Measurements from ENCODE around the gene ASB5. TPM values are rescaled to one million over a fixed set of nuclear protein-coding genes. Genes with fewer than 3 reads are reported as not detected.

Gene ASB5
- polyA plus RNA-seq, 3 donors, result not detected

- no CpG with 5 or more reads among the region's 4 CpGs for WGBS (ENCODE audit: insufficient coverage)
- H3K36me3 Mint-ChIP-seq, result no peaks in the 10 kb centered on the region
These were observed 30.2 kb downstream of the ASB5 start for GRCh38 chr4:176238826-176239225.

DNA sequence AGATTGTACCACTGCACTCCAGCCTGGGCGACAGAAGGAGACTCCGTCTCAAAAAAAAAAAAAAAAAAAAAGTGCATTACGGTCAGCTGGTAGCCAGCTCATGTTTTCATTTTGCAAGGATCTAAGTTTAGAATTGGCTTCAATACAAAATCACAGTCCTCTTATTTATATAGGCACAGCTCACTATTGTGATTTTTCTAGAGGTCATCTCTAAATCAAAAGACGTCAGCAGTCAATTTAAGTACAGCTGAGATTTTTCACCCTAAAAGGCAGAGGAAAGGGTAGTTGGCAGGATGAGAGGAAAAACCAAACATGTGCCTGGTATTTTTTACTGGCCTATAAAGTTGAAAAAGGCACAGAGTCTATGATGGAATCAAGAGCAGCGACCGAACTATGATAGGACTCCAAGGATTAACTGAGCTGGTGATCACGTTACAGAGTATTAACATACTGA lies 30.8 kb downstream of the ASB5 start:
- Histone ChIP-seq H3K79me2 (ENCODE audit: insufficient read depth, low read length) (no peaks in the 10 kb centered on the region), H3K9ac (ENCODE audit: insufficient read depth, low read length, poor library complexity, severe bottlenecking) (no peak overlapping the region), H3K4me1 (ENCODE audit: control insufficient read depth in 1 of 2, insufficient read depth in 2 of 2, low read length in 2 of 2) (no peaks in the 10 kb centered on the region), H3K27ac (ENCODE audit: low read depth in 1 of 2, low read length in 2 of 2) (no peak overlapping the region), H3K4me3 (replicated peaks in 1 of 3; ENCODE audit: low read depth in 2 of 3, low read length in 3 of 3) (no peak overlapping the region), H3K4me2 (replicated peaks; ENCODE audit: extremely low read depth, low read length, poor library complexity, severe bottlenecking) (no peak overlapping the region), H3K9me3 (replicated peaks in 1 of 2; ENCODE audit: control insufficient read depth in 1 of 2, insufficient read depth in 1 of 2, low read length in 2 of 2) (no peaks in the 10 kb centered on the region), H3K27me3 (ENCODE audit: control insufficient read depth in 2 of 2, insufficient read depth in 2 of 2, low read length in 2 of 2) (no peaks in the 10 kb centered on the region), H3K36me3 (replicated peaks in 1 of 2; ENCODE audit: control insufficient read depth in 1 of 2, insufficient read depth in 2 of 2, low read length in 2 of 2) (no peaks in the 10 kb centered on the region), H2AFZ (ENCODE audit: insufficient read depth, low read depth, low read length, poor library complexity, severe bottlenecking) (no peak overlapping the region), H4K20me1 (ENCODE audit: insufficient read depth, low read length) (no peaks in the 10 kb centered on the region)
- Mint-ChIP-seq H3K4me1 (no peaks in the 10 kb centered on the region), H3K9me3 (peaks cover 0 to 2% (median 0%) of the 10 kb centered on the region in 7 donors), H3K27ac (no peak overlapping the region), H3K27me3 (ENCODE audit: low read depth in 3 of 3) (peaks cover 0 to 3% (median 1%) of the 10 kb centered on the region in 3 donors), H3K36me3 (no peaks in the 10 kb centered on the region), H3K4me3 (no peak overlapping the region)
- 80% methylated on average over 1 of the region's 7 CpGs for WGBS (ENCODE audit: insufficient coverage)
- no peak for TF ChIP-seq CTCF (IDR thresholded peaks at IDR 0.05)
- no peak for DNase-seq
- intact Hi-C loops (cut with micrococcal nuclease), result no loop called here

More at GRCh38 chr4:176238826-176239225, 30.2 kb downstream of the ASB5 start:
- Histone ChIP-seq H3K4me2 (replicated peaks; ENCODE audit: extremely low read depth, low read length, poor library complexity, severe bottlenecking) (no peak overlapping the region), H3K79me2 (ENCODE audit: insufficient read depth, low read length) (no peaks in the 10 kb centered on the region), H3K36me3 (replicated peaks in 1 of 2; ENCODE audit: control insufficient read depth in 1 of 2, insufficient read depth in 2 of 2, low read length in 2 of 2) (no peaks in the 10 kb centered on the region), H3K4me1 (ENCODE audit: control insufficient read depth in 1 of 2, insufficient read depth in 2 of 2, low read length in 2 of 2) (no peaks in the 10 kb centered on the region), H3K27ac (ENCODE audit: low read depth in 1 of 2, low read length in 2 of 2) (no peak overlapping the region), H3K27me3 (ENCODE audit: control insufficient read depth in 2 of 2, insufficient read depth in 2 of 2, low read length in 2 of 2) (no peaks in the 10 kb centered on the region), H3K9ac (ENCODE audit: insufficient read depth, low read length, poor library complexity, severe bottlenecking) (no peak overlapping the region), H2AFZ (ENCODE audit: insufficient read depth, low read depth, low read length, poor library complexity, severe bottlenecking) (no peak overlapping the region), H3K4me3 (replicated peaks in 1 of 3; ENCODE audit: low read depth in 2 of 3, low read length in 3 of 3) (no peak overlapping the region), H3K9me3 (replicated peaks in 1 of 2; ENCODE audit: control insufficient read depth in 1 of 2, insufficient read depth in 1 of 2, low read length in 2 of 2) (no peaks in the 10 kb centered on the region), H4K20me1 (ENCODE audit: insufficient read depth, low read length) (no peaks in the 10 kb centered on the region)
- Mint-ChIP-seq H3K9me3 (peaks cover 0 to 3% (median 0%) of the 10 kb centered on the region in 7 donors), H3K27ac (no peak overlapping the region), H3K4me1 (no peaks in the 10 kb centered on the region), H3K4me3 (no peak overlapping the region), H3K27me3 (ENCODE audit: low read depth in 3 of 3) (peaks cover 0 to 1% (median under 1%) of the 10 kb centered on the region in 3 donors)
- DNase-seq, result no peak
- no peak for TF ChIP-seq CTCF (IDR thresholded peaks at IDR 0.05)
- intact Hi-C loops (cut with micrococcal nuclease), result no loop called here

Measured in CD14-positive monocyte (primary cell).